HEK293 (cell line): ENCODE results near the gene ARHGAP21.

Experiments used
- CTCF ChIA-PET: fragments of 350-600 bp; formaldehyde crosslinking; extraction: SDS; loops from one replicate; lab custom pipeline; 2021; ENCODE audit warnings: antibody characterized with exemption; lab: Yijun Ruan, JAX
- POLR2A ChIA-PET: fragments of 300-600 bp; formaldehyde crosslinking; extraction: SDS; loops from one replicate; lab custom pipeline; 2020; ENCODE audit warnings: antibody characterized with exemption, inconsistent platforms; lab: Yijun Ruan, JAX
- H3K27ac ChIP-seq: fragments of 200-500 bp; sonication (Bioruptor generic); 2 replicates; pipeline ENCODE4 v1.5.1; 2014; ENCODE audit warnings: low read depth, low read length, control low read depth, inconsistent platforms; ENCODE audit errors: extremely low read depth
- H3K36me3 ChIP-seq, 2 experiments: fragments of 200-500 bp in 1 of 2; sonication (Bioruptor generic) in 1 of 2; 1 replicate in 1 of 2; 2 replicates in 1 of 2; pipeline ENCODE4 v1.5.1; 2014 to 2017; ENCODE audit warnings: inconsistent platforms in 2 of 2, low read length in 2 of 2; ENCODE audit not compliant: control insufficient read depth in 2 of 2, insufficient read depth in 1 of 2
- H3K4me1 ChIP-seq: fragments of 200-500 bp; sonication (Bioruptor generic); 2 replicates; pipeline ENCODE4 v1.5.1; 2014; ENCODE audit warnings: mild to moderate bottlenecking, low read length, inconsistent platforms; ENCODE audit not compliant: control insufficient read depth, insufficient read depth
- H3K4me3 ChIP-seq: 2 replicates; pipeline ENCODE4 v1.5.1; 2011; ENCODE audit warnings: low read depth, mild to moderate bottlenecking, control low read depth, low read length, moderate library complexity
- H3K9me3 ChIP-seq: fragments of 200-500 bp; sonication (Bioruptor generic); 2 replicates; pipeline ENCODE4 v1.5.1; 2014; ENCODE audit warnings: low read depth, low read length, inconsistent platforms; ENCODE audit not compliant: control insufficient read depth, insufficient read depth
- BCL6B ChIP-seq: fragments of 450-650 bp; formaldehyde crosslinking; IDR thresholded peaks from 2 replicates; pipeline ENCODE4 v1.5.1; 2017; ENCODE audit warnings: missing biosample characterization, missing genetic modification characterization
- TCF7L2 ChIP-seq: IDR thresholded peaks from 2 replicates; pipeline ENCODE4 v1.6.1; 2011; ENCODE audit warnings: low read depth, mild to moderate bottlenecking, inconsistent platforms, low read length, moderate library complexity, borderline replicate concordance
- ZBTB44 ChIP-seq: fragments of 450-650 bp; IDR thresholded peaks from 2 replicates; pipeline ENCODE4 v1.5.1; 2018; ENCODE audit warnings: missing biosample characterization, mild to moderate bottlenecking, missing genetic modification characterization
- ZBTB6 ChIP-seq: fragments of 450-650 bp; formaldehyde crosslinking; IDR thresholded peaks from 2 replicates; pipeline ENCODE4 v1.5.1; 2017; ENCODE audit warnings: missing biosample characterization, missing genetic modification characterization
- ZNF302 ChIP-seq: fragments of 450-650 bp; formaldehyde crosslinking; IDR thresholded peaks from 2 replicates; pipeline ENCODE4 v1.5.1; 2016; ENCODE audit warnings: missing biosample characterization, missing genetic modification characterization, low read depth
- ZNF394 ChIP-seq: fragments of 450-650 bp; formaldehyde crosslinking; IDR thresholded peaks from 2 replicates; pipeline ENCODE4 v1.5.1; 2016; ENCODE audit warnings: missing biosample characterization, missing genetic modification characterization, mild to moderate bottlenecking, moderate library complexity, borderline replicate concordance
- ZNF423 ChIP-seq: fragments of 450-650 bp; formaldehyde crosslinking; IDR thresholded peaks from 2 replicates; pipeline ENCODE4 v1.5.1; 2016; ENCODE audit warnings: missing biosample characterization, missing genetic modification characterization
- ZNF585B ChIP-seq: fragments of 450-650 bp; formaldehyde crosslinking; IDR thresholded peaks from 2 replicates; pipeline ENCODE4 v1.5.1; 2016; ENCODE audit warnings: missing biosample characterization, missing genetic modification characterization
- ZNF704 ChIP-seq: fragments of 450-650 bp; formaldehyde crosslinking; IDR thresholded peaks from 2 replicates; pipeline ENCODE4 v1.5.1; 2016; ENCODE audit warnings: missing biosample characterization, missing genetic modification characterization
- ZSCAN30 ChIP-seq: fragments of 450-650 bp; IDR thresholded peaks from 2 replicates; pipeline ENCODE4 v1.5.1; 2018; ENCODE audit warnings: missing biosample characterization, mild to moderate bottlenecking, missing genetic modification characterization, moderate library complexity
- ZSCAN5A ChIP-seq: fragments of 450-650 bp; formaldehyde crosslinking; IDR thresholded peaks from 2 replicates; pipeline ENCODE4 v1.5.1; 2016; ENCODE audit warnings: missing biosample characterization, missing genetic modification characterization

Gene ARHGAP21

GRCh38 chr10:24536636-24537035 is 187.1 kb downstream of the ARHGAP21 start:
- Histone ChIP-seq H3K36me3 (peaks cover 0 to 50% of the 10 kb centered on the region in 2 experiments; a peak in 2 of 3 replicates), H3K9me3 (no peaks in the 10 kb centered on the region), H3K4me1 (no peaks in the 10 kb centered on the region), H3K27ac (no peak overlapping the region), H3K4me3 (no peak overlapping the region)
- TF ChIP-seq BCL6B (tag by site-specific recombination) (no peak), ZNF585B (tag by site-specific recombination) (no peak), ZNF302 (tag by site-specific recombination) (no peak), ZBTB44 (tag by site-specific recombination) (no peak), ZNF704 (tag by site-specific recombination) (no peak), TCF7L2 (no peak), ZSCAN5A (tag by site-specific recombination) (no peak), ZNF423 (no peak), ZBTB6 (tag by site-specific recombination) (no peak), ZNF394 (tag by site-specific recombination) (no peak)
- ChIA-PET POLR2A (no interaction called here), CTCF (no interaction called here)

GRCh38 chr10:24533981-24534380 is 189.7 kb downstream of the ARHGAP21 start:
- no peak for TF ChIP-seq ZSCAN30 (tag by site-specific recombination)
- Histone ChIP-seq H3K9me3 (no peaks in the 10 kb centered on the region), H3K4me3 (no peak overlapping the region), H3K36me3 (peaks cover 4 to 41% of the 10 kb centered on the region in 2 experiments; a peak in 2 of 3 replicates), H3K27ac (no peak overlapping the region), H3K4me1 (no peaks in the 10 kb centered on the region)
- ChIA-PET CTCF (interaction anchor here (0.6 to 3.0 kb wide), 3 partner anchors 14 to 1016 kb away, joined by 3 to 17 read pairs (median 4); no protein-coding TSS in a partner anchor), POLR2A (no interaction called here)
